Panc1 (cell line): ENCODE results near the gene ASF1A. TPM values are rescaled to one million over a fixed set of nuclear protein-coding genes. Genes with fewer than 3 reads are reported as not detected.

Source experiments
- ATAC-seq: fragments of 200-7000 bp; cut with Tn5 transposase; 2 replicates; pipeline ENCODE4 v1.9.1; 2020; ENCODE audit warnings: mild to moderate bottlenecking, moderate library complexity
- BruUV-seq: library from RNA; stranded (reverse); fragments of 400-500 nt; replicated peaks from 2 replicates; lab custom pipeline; 2021; lab: Mats Ljungman, UMichigan
- CTCF ChIA-PET: fragments of 300-600 bp; sonication (Branson Sonifier 250); formaldehyde crosslinking; loops from one replicate; lab custom pipeline; 2022; ENCODE audit warnings: antibody characterized with exemption; lab: Charles Lee
- POLR2A ChIA-PET: fragments of 300-600 bp; sonication (Branson Sonifier 250); formaldehyde crosslinking; loops from one replicate; lab custom pipeline; 2022; ENCODE audit warnings: antibody characterized with exemption; lab: Charles Lee
- DNase-seq: peaks from one replicate; pipeline ENCODE4 v3.0.0-alpha.2; 2010; ENCODE audit warnings: low read depth, low spot score
- H3K27ac ChIP-seq: 2 replicates; pipeline ENCODE4 v1.5.1; 2011; ENCODE audit warnings: mild to moderate bottlenecking, low read length, inconsistent platforms
- H3K27me3 ChIP-seq: fragments of 200-500 bp; sonication (Bioruptor generic); 2 replicates; pipeline ENCODE4 v1.6.0; 2014; ENCODE audit warnings: low read length, inconsistent platforms; ENCODE audit not compliant: control insufficient read depth, insufficient read depth
- H3K36me3 ChIP-seq: fragments of 200-500 bp; sonication (Bioruptor generic); 2 replicates; pipeline ENCODE4 v1.5.1; 2014; ENCODE audit warnings: inconsistent platforms, mild to moderate bottlenecking, low read length, moderate library complexity; ENCODE audit not compliant: control insufficient read depth, insufficient read depth
- H3K4me1 ChIP-seq: 2 replicates; pipeline ENCODE4 v1.5.1; 2011; ENCODE audit warnings: inconsistent platforms, mild to moderate bottlenecking, low read length, moderate library complexity; ENCODE audit not compliant: control insufficient read depth, insufficient read depth
- H3K4me3 ChIP-seq, 2 experiments: 2 replicates each; pipeline ENCODE4 v1.5.1; 2011 to 2012; ENCODE audit warnings: low read depth in 2 of 2, low read length in 2 of 2, mild to moderate bottlenecking in 2 of 2, inconsistent platforms in 1 of 2, moderate library complexity in 1 of 2
- H3K9me3 ChIP-seq: fragments of 200-500 bp; sonication (Bioruptor generic); 2 replicates; pipeline ENCODE4 v1.5.1; 2014; ENCODE audit warnings: low read depth, mild to moderate bottlenecking, inconsistent platforms, low read length, moderate library complexity; ENCODE audit not compliant: control insufficient read depth, insufficient read depth
- CTCF ChIP-seq: fragments of 450-650 bp; IDR thresholded peaks from 2 replicates; pipeline ENCODE4 v1.5.1; 2017; ENCODE audit warnings: mild to moderate bottlenecking
- POLR2AphosphoS5 ChIP-seq: IDR thresholded peaks from 2 replicates; pipeline ENCODE4 v1.6.1; 2012; ENCODE audit warnings: mild to moderate bottlenecking, low read depth, low read length, moderate library complexity
- REST ChIP-seq, 2 experiments: IDR thresholded peaks; 2 replicates each; pipeline ENCODE4 v1.6.1; 2011 to 2012; ENCODE audit warnings: low read depth in 2 of 2, control low read depth in 1 of 2, low read length in 1 of 2, mild to moderate bottlenecking in 1 of 2, moderate library complexity in 1 of 2; ENCODE audit not compliant: insufficient read depth in 1 of 2
- SIN3A ChIP-seq: IDR thresholded peaks from 2 replicates; pipeline ENCODE4 v1.6.1; 2012; ENCODE audit warnings: low read depth, mild to moderate bottlenecking, low read length, moderate library complexity, borderline replicate concordance; ENCODE audit not compliant: insufficient read depth
- TCF7L2 ChIP-seq: IDR thresholded peaks from 2 replicates; pipeline ENCODE4 v1.6.1; 2011; ENCODE audit warnings: mild to moderate bottlenecking, low read depth, low read length, inconsistent platforms
- in situ Hi-C: cut with HindIII; loops from 2 replicates; pipeline ENCODE4 v1.10.0; 2016; ENCODE audit warnings: low sequenced_read_pairs, low pct_unique_long_range_greater_than_20kb
- intact Hi-C: fragments of 100-400 bp; cut with micrococcal nuclease; formaldehyde crosslinking; loops from one replicate; pipeline ENCODE4 v1.10.0; 2022; ENCODE audit not compliant: unreplicated experiment
- total RNA-seq: library from RNA; stranded (reverse); gene quantifications from one replicate; pipeline ENCODE4 v1.2.1, GENCODE V29; 2021; ENCODE audit not compliant: unreplicated experiment

The ASF1A gene
- total RNA-seq, 1 experiment from 2014 or later = 28.5 TPM

GRCh38 chr6:118932421-118932820, 38.5 kb downstream of the ASF1A start:
- Histone ChIP-seq H3K27me3 (no peaks in the 10 kb centered on the region), H3K4me1 (peaks cover 17% of the 10 kb centered on the region; the same call in 1 of the 2 replicates), H3K9me3 (no peaks in the 10 kb centered on the region), H3K36me3 (peaks cover 17% of the 10 kb centered on the region), H3K4me3 (no peak overlapping the region), H3K27ac (no peak overlapping the region)
- intact Hi-C loops (no loop called here), in situ Hi-C loops (no loop called here)
- BruUV-seq = no TSS peak
- DNase-seq = no peak
- TF ChIP-seq POLR2AphosphoS5 = no peak
- no peak for TF ChIP-seq CTCF
- TF ChIP-seq TCF7L2 = no peak
- TF ChIP-seq REST (IDR thresholded peaks at IDR 0.05; ENCODE audit: insufficient read depth in 1 of 2, low read depth in 2 of 2, low read length in 1 of 2) = no peak
- no peak for TF ChIP-seq SIN3A
- ChIA-PET POLR2A (no interaction called here), CTCF (no interaction called here)
- ATAC-seq = no peak

- CTCF ChIA-PET = no interaction called here
- TSS peak; percentile 67 for BruUV-seq
These were observed 40.0 kb downstream of the ASF1A start for GRCh38 chr6:118933855-118934460.

More at GRCh38 chr6:118933855-118934460, 40.0 kb downstream of the ASF1A start:
- intact Hi-C loops = no loop called here
- no peak for ATAC-seq
- peak overlapping the region; percentile 96 to 97 for H3K4me3 ChIP-seq
- H3K27ac ChIP-seq = 0 out of 2 replicates have a peak overlapping the region, but pooled peaks have one; percentile 26
- H3K36me3 ChIP-seq = peaks cover 17% of the 10 kb centered on the region
- peaks cover 17% of the 10 kb centered on the region; the same call in 1 of the 2 replicates for H3K4me1 ChIP-seq
- POLR2A ChIA-PET = no interaction called here
- no peak for TF ChIP-seq CTCF
- no peak for TF ChIP-seq POLR2AphosphoS5
- no peak for TF ChIP-seq REST (IDR thresholded peaks at IDR 0.05; ENCODE audit: insufficient read depth in 1 of 2, low read depth in 2 of 2, low read length in 1 of 2)
- no peak for TF ChIP-seq SIN3A
- no peak for TF ChIP-seq TCF7L2
- H3K27me3 ChIP-seq = no peaks in the 10 kb centered on the region
- H3K9me3 ChIP-seq = no peaks in the 10 kb centered on the region
- in situ Hi-C loops = no loop called here
- DNase-seq = no peak
